Sigmoid colon (tissue), 4 donors: ENCODE data around the gene PTGER2.

Source experiments
- CTCF ChIP-seq, 4 experiments: fragments of 450-650 bp in 3 of 4; fragments of 200-600 bp in 1 of 4; IDR thresholded peaks; one replicate each; pipeline ENCODE4 v1.5.1; 2016 to 2019; ENCODE audit warnings: antibody characterized with exemption in 4 of 4, mild to moderate bottlenecking in 3 of 4, moderate library complexity in 2 of 4
- EP300 ChIP-seq, 4 donors: sonication (generic); formaldehyde crosslinking; IDR thresholded peaks; one replicate each; pipeline ENCODE4 v1.6.1; 2017; ENCODE audit warnings: antibody characterized with exemption in 4 of 4
- POLR2A ChIP-seq, 2 donors: fragments of 450-650 bp; IDR thresholded peaks; one replicate each; pipeline ENCODE4 v1.6.1; 2016; ENCODE audit warnings: antibody characterized with exemption in 2 of 2, mild to moderate bottlenecking in 2 of 2, moderate library complexity in 2 of 2
- POLR2AphosphoS5 ChIP-seq, 4 donors: sonication (generic); formaldehyde crosslinking; IDR thresholded peaks; one replicate each; pipeline ENCODE4 v1.6.1; 2017; ENCODE audit warnings: antibody characterized with exemption in 4 of 4

GRCh38 chr14:52283099-52283498 lies 31.0 kb upstream of the PTGER2 start:
- TF ChIP-seq CTCF (IDR thresholded peaks at IDR 0.05) (no peak), EP300 (IDR thresholded peaks at IDR 0.05) (no peak), POLR2AphosphoS5 (IDR thresholded peaks at IDR 0.05) (no peak), POLR2A (IDR thresholded peaks at IDR 0.05) (no peak)
